ENCODE data around the gene PNPLA2.

GRCh38 chr11:779955-780532 lies 38.7 kb upstream of the PNPLA2 start:
- no peak for TF ChIP-seq CTCF (IDR thresholded peaks at IDR 0.05)
- TF ChIP-seq POLR2A (IDR thresholded peaks at IDR 0.05), result no peak

Data from Peyer's patch (tissue), 4 donors.